ENCODE results near the gene DSTYK.

Gene DSTYK

GRCh38 chr1:205211169-205211838 is at the start of gene DSTYK:
Gene DSTYK, minus strand, starts transcription at chr1:205211702. Its CDS starts 167 bp downstream, at chr1:205211535.
- DNase-seq = peak; percentile 96

- DNase-seq = no peak
These were observed 48.5 kb upstream of the DSTYK start for GRCh38 chr1:205259998-205260397.

- no peak for DNase-seq
These were observed 47.9 kb upstream of the DSTYK start for GRCh38 chr1:205259324-205259832.

- DNase-seq = no peak
These were observed 47.2 kb upstream of the DSTYK start for GRCh38 chr1:205258719-205259118.

- DNase-seq = no peak
These were observed 46.8 kb upstream of the DSTYK start for GRCh38 chr1:205258261-205258691.

GRCh38 chr1:205257735-205258134 is 46.2 kb upstream of the DSTYK start:
- no peak for DNase-seq

- DNase-seq = no peak
These were observed 45.6 kb upstream of the DSTYK start for GRCh38 chr1:205256951-205257625.

GRCh38 chr1:205255941-205256780 is 44.7 kb upstream of the DSTYK start:
- peak; percentile 92 for DNase-seq

GRCh38 chr1:205251576-205251975 is 40.1 kb upstream of the DSTYK start:
- DNase-seq = no peak

- DNase-seq = no peak
These were observed 39.2 kb upstream of the DSTYK start for GRCh38 chr1:205250699-205251098.

- no peak for DNase-seq
These were observed 38.1 kb upstream of the DSTYK start for GRCh38 chr1:205249651-205250050.

GRCh38 chr1:205248793-205249601 is 37.5 kb upstream of the DSTYK start:
- DNase-seq = peak; percentile 85

- peak; percentile 67 for DNase-seq
These were observed 35.8 kb upstream of the DSTYK start for GRCh38 chr1:205247130-205247921.

GRCh38 chr1:205246351-205247119 is 35.0 kb upstream of the DSTYK start:
- DNase-seq = no peak

GRCh38 chr1:205245096-205245495 is 33.6 kb upstream of the DSTYK start:
- no peak for DNase-seq

GRCh38 chr1:205244384-205244783 is 32.9 kb upstream of the DSTYK start:
- no peak for DNase-seq

GRCh38 chr1:205243350-205244191 is 32.1 kb upstream of the DSTYK start:
- DNase-seq = no peak

- DNase-seq = no peak
These were observed 30.0 kb upstream of the DSTYK start for GRCh38 chr1:205241366-205242030.

GRCh38 chr1:205240569-205240968 is 29.1 kb upstream of the DSTYK start:
- DNase-seq = no peak
